HG03439 (cell line): Measurements from ENCODE around the gene FRAS1.

Experiments
- ATAC-seq: cut with Tn5 transposase; IDR thresholded peaks from one replicate; pipeline ENCODE4 v1.9.1; 2021; ENCODE audit warnings: mild to moderate bottlenecking, moderate library complexity; ENCODE audit not compliant: unreplicated experiment

The FRAS1 gene

DNA sequence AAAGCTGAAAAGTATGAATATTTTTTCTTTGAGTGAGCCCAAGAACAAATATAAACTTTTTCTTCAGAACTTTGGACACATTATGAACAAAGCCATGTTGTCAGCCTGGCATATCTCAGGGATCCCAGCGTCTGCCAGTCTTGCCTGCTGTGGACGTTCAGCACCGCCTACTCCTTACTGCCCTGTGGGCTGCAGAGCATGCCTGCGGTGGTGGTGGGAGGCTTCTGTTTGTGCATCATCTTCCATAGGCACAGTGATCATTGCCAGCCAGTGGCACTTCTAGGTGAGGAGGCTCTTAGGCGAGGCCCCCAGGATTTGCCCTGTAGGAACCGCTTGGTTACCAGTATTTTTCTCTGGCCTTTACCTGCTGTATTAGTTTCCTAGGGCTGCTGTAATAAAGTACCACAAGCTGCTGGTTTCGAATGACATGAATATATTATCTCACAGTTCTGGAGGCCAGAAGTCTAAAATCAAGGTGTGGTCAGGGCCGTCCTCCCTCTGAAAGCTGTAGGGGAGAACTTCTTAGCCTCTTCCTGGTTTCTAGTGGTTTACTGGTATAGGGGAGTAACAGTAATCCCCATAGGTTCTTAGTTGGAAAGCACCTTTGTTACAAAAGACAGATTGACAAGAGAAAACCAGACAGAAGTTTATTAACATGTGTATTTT lies 509.8 kb downstream of the FRAS1 start:
- peak; percentile 54 for ATAC-seq

DNA sequence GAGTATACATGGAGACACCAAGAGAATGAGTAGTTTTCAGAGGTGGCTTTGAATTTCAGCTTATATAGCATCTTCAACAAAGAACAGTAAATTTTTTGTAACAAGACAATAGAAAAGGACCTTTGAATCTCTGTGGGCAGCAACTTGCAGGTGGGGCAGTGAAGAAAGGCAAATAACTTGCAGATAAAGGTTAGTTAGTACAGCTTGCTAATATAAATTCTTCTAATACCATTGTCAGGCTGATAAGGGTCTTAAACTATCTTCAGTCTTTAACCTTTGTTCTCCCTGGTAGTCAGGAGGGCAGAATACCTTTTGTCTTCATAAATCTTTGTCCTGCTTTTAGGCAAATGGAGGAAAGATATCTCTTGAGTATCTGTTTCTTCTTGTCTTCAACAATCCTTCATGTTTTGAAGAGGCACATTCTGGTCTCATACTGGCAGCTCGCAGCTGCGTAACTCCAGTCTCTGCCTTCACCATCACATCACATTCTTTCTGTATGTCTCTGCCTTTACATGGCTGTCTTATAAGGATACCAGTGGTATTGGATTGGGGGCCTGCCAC lies 510.5 kb downstream of the FRAS1 start:
- ATAC-seq, result no peak

DNA sequence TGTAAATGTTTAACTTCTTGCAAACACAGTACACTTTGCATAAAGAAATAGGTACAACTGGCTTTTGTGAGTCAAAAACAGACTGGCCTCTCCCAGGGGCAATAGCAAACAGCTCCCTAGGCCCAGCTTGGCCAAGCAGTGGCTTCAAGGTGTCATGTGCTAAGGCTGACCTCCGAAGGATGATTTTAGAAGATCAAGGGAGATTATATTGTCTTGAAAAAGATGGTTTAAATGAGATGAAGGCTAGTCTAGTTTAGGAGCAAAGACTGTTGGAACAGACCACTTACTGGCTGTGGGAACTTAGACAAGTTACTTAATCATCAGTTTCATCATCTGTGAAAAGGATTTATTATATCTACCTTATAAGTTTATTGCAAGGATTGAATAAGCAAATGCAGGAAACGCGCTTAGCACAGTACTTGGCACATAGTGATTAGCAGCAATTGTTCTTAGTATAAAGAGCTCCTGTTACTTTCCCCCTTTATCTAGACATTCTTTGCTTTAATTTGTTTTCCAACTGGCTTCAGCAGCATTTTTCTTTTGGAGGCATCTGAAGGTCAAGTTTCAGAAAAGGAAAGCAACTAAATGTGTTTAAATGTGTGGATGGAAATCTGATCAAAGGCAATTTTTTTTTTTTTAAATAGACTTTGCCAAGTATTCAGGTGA lies 511.6 kb downstream of the FRAS1 start:
- ATAC-seq, result peak; percentile 55

GRCh38 chr4:78569306-78569821 lies 512.2 kb downstream of the FRAS1 start:
- no peak for ATAC-seq

- ATAC-seq, result no peak
These were observed 513.0 kb downstream of the FRAS1 start for GRCh38 chr4:78570117-78570516.

GRCh38 chr4:78571804-78572203 lies 514.7 kb downstream of the FRAS1 start:
- no peak for ATAC-seq

DNA sequence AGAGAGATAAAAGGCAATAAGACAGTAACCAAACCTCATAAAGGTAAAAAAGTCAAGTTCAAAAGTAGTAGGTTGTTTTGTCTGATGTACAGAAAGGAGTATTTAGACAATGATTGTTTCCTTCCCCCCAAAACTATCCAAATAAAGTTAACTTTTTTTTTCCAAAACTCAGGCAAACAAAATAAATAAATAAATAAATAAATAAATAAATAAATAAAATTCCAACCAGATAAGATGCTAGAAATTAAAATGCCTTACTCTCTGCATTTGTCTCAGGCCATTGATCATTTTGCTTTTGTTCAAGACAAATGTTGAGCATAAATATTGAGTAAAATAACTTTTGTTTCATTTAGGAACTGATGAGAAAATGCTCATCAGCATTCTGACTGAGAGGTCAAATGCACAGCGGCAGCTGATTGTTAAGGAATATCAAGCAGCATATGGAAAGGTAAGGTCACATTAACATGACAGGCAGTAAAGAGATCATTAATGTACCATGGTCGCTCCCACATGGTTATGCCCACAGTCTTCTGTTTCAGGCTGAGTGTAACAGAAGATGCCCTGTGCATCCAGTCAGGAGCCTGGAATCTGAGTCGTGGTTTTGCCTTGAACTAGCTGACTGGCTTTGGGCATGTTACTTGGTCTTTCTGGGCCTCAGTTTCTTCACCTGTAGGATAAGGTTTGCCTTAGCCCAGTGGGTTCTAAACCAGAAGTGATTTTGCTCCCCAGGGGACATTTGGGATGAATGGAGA lies 521.7 kb downstream of the FRAS1 start:
- no peak for ATAC-seq

DNA sequence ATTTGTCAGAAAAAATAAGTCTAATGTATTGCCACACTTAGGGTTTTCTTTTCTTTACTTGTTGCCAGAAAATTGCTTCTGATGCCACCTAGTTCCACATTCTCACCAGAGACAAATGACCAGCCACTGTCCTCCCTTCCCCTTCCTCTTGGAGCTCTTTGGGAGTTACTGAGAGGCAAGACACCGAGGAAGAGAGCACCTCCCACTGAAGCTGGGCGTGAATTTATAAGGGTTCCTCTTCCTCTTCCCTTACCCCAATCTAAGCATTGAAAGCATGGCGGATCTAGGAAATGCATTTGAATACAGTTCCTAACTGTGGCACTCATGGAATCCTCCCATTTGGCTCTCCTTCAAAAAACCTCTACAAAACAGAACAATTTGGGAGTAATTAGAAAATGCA lies 524.5 kb downstream of the FRAS1 start:
- no peak for ATAC-seq

- ATAC-seq, result no peak
These were observed 527.9 kb downstream of the FRAS1 start for GRCh38 chr4:78584863-78585547.

DNA sequence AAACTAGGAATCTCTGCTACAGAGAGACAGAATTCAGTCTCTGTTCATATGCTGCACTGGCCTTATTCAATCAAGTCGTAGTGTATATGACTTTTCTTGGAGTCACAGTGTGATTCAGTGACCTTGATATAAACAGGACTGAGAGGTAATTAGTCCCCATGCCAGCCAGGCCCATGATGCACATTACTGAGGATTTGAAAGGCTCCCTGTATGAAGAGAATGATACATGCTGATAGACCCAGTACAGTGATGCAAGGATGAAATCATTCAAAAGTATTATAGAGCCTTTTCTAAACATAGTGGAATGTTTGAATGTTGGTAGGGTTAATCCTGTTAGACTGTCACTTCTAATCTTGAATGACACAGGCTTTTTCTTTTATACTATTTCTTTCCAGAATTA lies 528.5 kb downstream of the FRAS1 start:
- ATAC-seq, result no peak

DNA sequence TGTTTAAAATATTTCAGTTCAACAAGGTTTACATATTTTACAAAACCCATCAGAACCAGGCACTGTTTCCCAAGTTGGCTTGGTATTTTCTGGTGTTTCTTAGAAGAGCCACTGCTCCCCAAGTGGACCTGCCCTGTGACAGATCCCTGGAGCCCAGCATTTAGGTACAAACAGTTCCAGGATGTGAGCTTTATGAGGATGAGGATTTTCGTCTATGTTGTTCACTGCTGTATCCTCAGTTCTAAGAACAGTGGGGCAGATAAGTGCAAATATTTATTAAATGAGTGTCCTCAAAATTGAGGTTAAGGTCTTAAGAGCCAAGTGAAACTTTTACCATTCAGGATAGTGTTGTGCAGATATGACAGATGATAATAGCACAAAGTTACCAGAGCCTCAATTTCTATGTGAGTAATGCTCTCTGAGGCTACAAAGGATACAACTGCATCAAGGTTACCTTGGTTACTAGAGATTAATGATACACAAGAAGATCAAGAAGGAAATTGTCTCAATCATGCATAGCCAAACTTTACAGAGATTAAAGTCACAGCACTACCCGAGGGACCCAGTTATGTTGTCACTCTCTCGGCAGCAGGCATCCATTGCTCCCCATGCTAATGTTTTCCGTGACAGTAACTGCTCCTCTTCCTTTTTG lies 531.9 kb downstream of the FRAS1 start:
- ATAC-seq, result no peak

DNA sequence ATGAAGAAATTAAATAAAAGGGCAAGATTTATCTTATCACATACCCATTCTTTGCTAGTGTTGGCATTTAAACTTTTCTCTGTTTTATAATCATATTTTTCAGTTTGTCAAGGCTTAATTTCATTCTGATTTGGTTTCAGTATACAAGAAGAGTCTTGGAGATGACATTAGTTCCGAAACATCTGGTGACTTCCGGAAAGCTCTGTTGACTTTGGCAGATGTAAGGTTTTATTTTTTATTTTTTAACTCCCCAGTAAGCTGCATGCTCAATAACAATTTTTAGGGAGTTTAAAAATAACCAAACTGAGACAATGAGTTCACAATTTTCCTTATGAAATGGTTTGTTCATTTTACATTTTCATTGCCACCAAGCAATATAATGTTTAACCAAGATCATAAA lies 534.3 kb downstream of the FRAS1 start:
- ATAC-seq, result no peak

GRCh38 chr4:78592088-78592783 lies 535.1 kb downstream of the FRAS1 start:
- ATAC-seq, result peak; percentile 61
